Osteoblast (primary cell): Measurements from ENCODE around the gene ASXL2. TPM values are rescaled to one million over a fixed set of nuclear protein-coding genes. Genes with fewer than 3 reads are reported as not detected.

Source experiments
- DNase-seq: peaks from one replicate; pipeline ENCODE4 v3.0.0; 2011; ENCODE audit warnings: low spot score, mixed read lengths; ENCODE audit not compliant: insufficient read length; ENCODE audit errors: missing footprints
- H2AFZ ChIP-seq: 2 replicates; pipeline ENCODE4 v1.6.0; 2011; ENCODE audit warnings: mild to moderate bottlenecking, low read length
- H3K27ac ChIP-seq: 2 replicates; pipeline ENCODE4 v1.5.1; 2011; ENCODE audit warnings: mild to moderate bottlenecking, low read depth, low read length, moderate library complexity
- H3K27me3 ChIP-seq: 2 replicates; pipeline ENCODE4 v1.6.0; 2012; ENCODE audit warnings: mild to moderate bottlenecking, control low read depth, inconsistent platforms, low read length, moderate library complexity; ENCODE audit not compliant: insufficient read depth
- H3K36me3 ChIP-seq: 2 replicates; pipeline ENCODE4 v1.5.1; 2011; ENCODE audit warnings: mild to moderate bottlenecking, low read length, control low read depth, moderate library complexity; ENCODE audit not compliant: insufficient read depth
- H3K4me1 ChIP-seq: 2 replicates; pipeline ENCODE4 v1.5.1; 2011; ENCODE audit warnings: mild to moderate bottlenecking, low read length, control low read depth, moderate library complexity; ENCODE audit not compliant: insufficient read depth
- H3K4me2 ChIP-seq: 2 replicates; pipeline ENCODE4 v1.6.0; 2011; ENCODE audit warnings: mild to moderate bottlenecking, low read length; ENCODE audit not compliant: insufficient read depth
- H3K4me3 ChIP-seq: fragments of 200-600 bp; sonication (generic); 3 replicates; pipeline ENCODE4 v1.5.1; 2012; ENCODE audit warnings: mild to moderate bottlenecking, low read length, inconsistent platforms; ENCODE audit not compliant: insufficient read depth
- H3K79me2 ChIP-seq: 2 replicates; pipeline ENCODE4 v1.6.0; 2012; ENCODE audit warnings: mild to moderate bottlenecking, low read length, control low read depth, inconsistent platforms; ENCODE audit not compliant: insufficient read depth
- H3K9me3 ChIP-seq: 2 replicates; pipeline ENCODE4 v1.5.1; 2011; ENCODE audit warnings: low read depth, low read length, control low read depth
- H4K20me1 ChIP-seq: 2 replicates; pipeline ENCODE4 v1.6.0; 2012; ENCODE audit warnings: mild to moderate bottlenecking, low read length, control low read depth; ENCODE audit not compliant: insufficient read depth
- CTCF ChIP-seq: IDR thresholded peaks from 2 replicates; pipeline ENCODE4 v1.5.1; 2011; ENCODE audit warnings: mild to moderate bottlenecking, low read depth, low read length, moderate library complexity; ENCODE audit errors: extremely low read depth
- total RNA-seq: library from RNA; depleted of rRNA; stranded (reverse); fragments of >200 nt; gene quantifications from 2 replicates; pipeline ENCODE4 v1.2.3, GENCODE V29; 2012

Gene ASXL2
- total RNA-seq, 1 donor: 13.0 TPM

DNA sequence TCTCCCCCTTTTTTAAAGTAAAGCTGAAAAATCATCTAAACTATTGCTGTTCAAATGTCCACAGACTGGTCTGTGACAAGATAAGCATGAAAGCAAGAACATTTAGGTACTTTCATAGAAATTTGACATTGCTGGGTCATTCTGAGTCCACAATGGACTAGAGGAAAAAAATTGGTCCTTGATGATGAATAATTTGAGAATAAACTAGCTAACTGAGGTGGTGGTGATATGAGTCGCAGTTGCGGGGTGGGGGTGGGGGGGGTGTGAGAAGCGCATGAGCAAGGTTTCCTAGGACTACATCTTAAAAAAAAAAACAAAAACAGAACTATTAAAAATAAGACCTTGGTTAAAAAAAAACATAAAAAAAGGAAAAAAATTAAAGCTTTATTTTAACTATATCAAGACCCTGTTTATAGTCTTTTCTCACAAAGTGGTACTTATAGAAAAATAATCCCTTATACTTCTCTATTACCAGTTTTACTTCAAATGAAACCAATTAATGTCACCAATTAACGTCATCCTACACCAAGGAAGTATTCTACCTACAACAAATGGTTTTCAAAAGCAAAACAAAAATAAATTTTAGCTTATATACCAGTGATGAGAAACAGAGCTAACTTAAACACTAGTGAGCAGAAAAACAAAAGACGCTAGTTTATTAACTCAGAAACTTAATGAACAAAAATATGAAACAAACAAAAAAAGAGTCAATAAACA is 88.1 kb downstream of the ASXL2 start:
- H3K36me3 ChIP-seq: no peaks in the 10 kb centered on the region
- no peak overlapping the region for H3K4me2 ChIP-seq
- H2AFZ ChIP-seq: no peak overlapping the region
- H3K27me3 ChIP-seq: no peaks in the 10 kb centered on the region
- no peaks in the 10 kb centered on the region for H3K4me1 ChIP-seq
- peaks cover 6% of the 10 kb centered on the region for H3K79me2 ChIP-seq
- no peaks in the 10 kb centered on the region for H3K9me3 ChIP-seq
- H4K20me1 ChIP-seq: no peaks in the 10 kb centered on the region
- no peak for TF ChIP-seq CTCF
- DNase-seq: no peak
- no peak overlapping the region for H3K27ac ChIP-seq
- H3K4me3 ChIP-seq: no peak overlapping the region

DNA sequence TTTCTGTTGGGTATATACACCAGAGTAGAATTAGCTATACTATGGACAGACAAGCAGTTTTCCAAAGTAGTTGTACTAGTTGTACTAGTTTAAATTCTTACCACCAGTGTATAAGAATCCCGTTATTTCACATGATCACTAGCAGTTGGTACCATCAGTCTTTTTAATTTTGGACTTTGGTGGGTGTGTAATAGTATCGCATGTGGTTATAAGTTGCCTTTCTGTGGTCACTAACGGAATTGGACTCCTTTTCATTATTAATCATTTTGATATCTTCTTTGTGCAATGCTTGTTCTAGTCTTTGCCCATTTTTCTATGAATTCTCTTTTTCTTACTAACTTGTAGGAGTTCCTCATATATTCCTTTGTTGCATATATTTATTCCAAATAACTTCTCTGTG is 89.8 kb downstream of the ASXL2 start:
- Histone ChIP-seq H3K9me3 (no peaks in the 10 kb centered on the region), H4K20me1 (no peaks in the 10 kb centered on the region), H3K79me2 (peaks cover 3% of the 10 kb centered on the region), H3K36me3 (no peaks in the 10 kb centered on the region), H2AFZ (no peak overlapping the region), H3K4me2 (no peak overlapping the region), H3K4me1 (no peaks in the 10 kb centered on the region), H3K27ac (no peak overlapping the region), H3K4me3 (no peak overlapping the region), H3K27me3 (no peaks in the 10 kb centered on the region)
- DNase-seq: no peak
- TF ChIP-seq CTCF: no peak

DNA sequence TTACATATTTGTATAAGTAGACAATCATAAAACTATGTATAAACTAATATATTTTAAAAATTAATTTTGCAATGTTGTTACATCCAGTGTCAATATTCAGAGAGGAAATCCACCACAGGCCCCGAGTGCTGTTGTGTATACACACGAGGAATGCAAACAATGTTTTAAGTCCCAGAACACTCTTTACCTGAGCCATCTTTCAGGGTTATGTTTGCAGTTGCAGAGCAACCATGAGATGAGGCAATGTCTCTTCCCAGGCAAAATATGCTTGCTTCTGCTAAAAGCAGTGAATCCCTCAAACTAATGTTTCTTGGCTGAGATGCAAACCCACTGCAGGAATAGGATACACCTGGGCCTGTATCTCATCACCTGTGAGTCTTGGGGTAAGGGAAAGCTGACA is 91.3 kb downstream of the ASXL2 start:
- Histone ChIP-seq H3K36me3 (peaks cover 2% of the 10 kb centered on the region), H2AFZ (no peak overlapping the region), H3K27me3 (no peaks in the 10 kb centered on the region), H4K20me1 (no peaks in the 10 kb centered on the region), H3K4me1 (no peaks in the 10 kb centered on the region), H3K4me3 (no peak overlapping the region), H3K4me2 (no peak overlapping the region), H3K9me3 (no peaks in the 10 kb centered on the region), H3K79me2 (peaks cover 3% of the 10 kb centered on the region), H3K27ac (no peak overlapping the region)
- no peak for DNase-seq
- no peak for TF ChIP-seq CTCF

DNA sequence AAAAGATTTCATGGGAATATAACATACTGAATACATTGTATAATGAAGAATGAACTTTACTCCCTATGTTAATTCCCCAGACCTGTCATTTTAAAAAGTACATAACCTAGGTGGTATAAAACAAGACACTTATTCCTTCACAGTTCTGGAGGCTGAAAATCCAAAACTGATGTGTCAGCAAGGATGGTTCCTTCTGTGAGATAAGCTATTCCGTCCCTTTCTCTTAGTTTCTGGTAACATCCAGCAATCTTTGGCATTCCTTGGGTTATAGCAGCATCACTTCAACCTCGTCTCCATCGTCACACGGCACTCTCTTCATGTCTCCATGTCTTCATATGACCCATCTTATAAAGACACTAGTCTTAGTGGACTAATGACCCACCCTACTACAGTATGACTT is 93.9 kb downstream of the ASXL2 start:
- Histone ChIP-seq H3K4me2 (no peak overlapping the region), H3K27me3 (no peaks in the 10 kb centered on the region), H3K9me3 (no peaks in the 10 kb centered on the region), H3K36me3 (peaks cover 5% of the 10 kb centered on the region), H2AFZ (no peak overlapping the region), H3K4me3 (no peak overlapping the region), H4K20me1 (no peaks in the 10 kb centered on the region), H3K79me2 (no peaks in the 10 kb centered on the region), H3K27ac (no peak overlapping the region), H3K4me1 (no peaks in the 10 kb centered on the region)
- no peak for DNase-seq
- TF ChIP-seq CTCF: no peak
